Ishikawa (cell line): ENCODE data around the gene PTGES2.

Experiments
- CEBPB ChIP-seq: IDR thresholded peaks from 2 replicates; pipeline ENCODE4 v1.6.1; 2012
- CREB1 ChIP-seq: IDR thresholded peaks from 2 replicates; pipeline ENCODE4 v1.6.1; 2012; ENCODE audit warnings: low read depth
- EGR1 ChIP-seq: IDR thresholded peaks from 2 replicates; pipeline ENCODE4 v1.6.1; 2012
- EP300 ChIP-seq: IDR thresholded peaks from 2 replicates; pipeline ENCODE4 v1.6.1; 2012; ENCODE audit warnings: borderline replicate concordance
- FOXM1 ChIP-seq: IDR thresholded peaks from 2 replicates; pipeline ENCODE4 v1.6.1; 2012; ENCODE audit warnings: low read depth, borderline replicate concordance
- MAX ChIP-seq: IDR thresholded peaks from 2 replicates; pipeline ENCODE4 v1.6.1; 2012
- NFIC ChIP-seq: IDR thresholded peaks from 2 replicates; pipeline ENCODE4 v1.6.1; 2012
- RAD21 ChIP-seq: IDR thresholded peaks from 2 replicates; pipeline ENCODE4 v1.6.1; 2012; ENCODE audit warnings: low read depth
- REST ChIP-seq: IDR thresholded peaks from 2 replicates; pipeline ENCODE4 v1.6.1; 2012; ENCODE audit warnings: low read depth, mild to moderate bottlenecking
- TAF1 ChIP-seq: IDR thresholded peaks from 2 replicates; pipeline ENCODE4 v1.6.1; 2012; ENCODE audit warnings: low read depth, mild to moderate bottlenecking
- TCF12 ChIP-seq: IDR thresholded peaks from 2 replicates; pipeline ENCODE4 v1.6.1; 2012; ENCODE audit warnings: low read depth
- TEAD4 ChIP-seq: IDR thresholded peaks from 2 replicates; pipeline ENCODE4 v1.6.1; 2012
- USF1 ChIP-seq: IDR thresholded peaks from 2 replicates; pipeline ENCODE4 v1.6.1; 2012
- YY1 ChIP-seq: IDR thresholded peaks from 2 replicates; pipeline ENCODE4 v1.6.1; 2012; ENCODE audit warnings: low read depth
- ZBTB7A ChIP-seq: IDR thresholded peaks from 2 replicates; pipeline ENCODE4 v1.6.1; 2012; ENCODE audit warnings: low read depth

PTGES2 gene

GRCh38 chr9:128114326-128115186, 13.0 kb downstream of the PTGES2 start:
- TF ChIP-seq TEAD4: no peak
- TF ChIP-seq EP300: no peak
- TF ChIP-seq ZBTB7A: no peak
- TF ChIP-seq CREB1: no peak
- TF ChIP-seq YY1: no peak
- TF ChIP-seq FOXM1: no peak
- no peak for TF ChIP-seq NFIC
- TF ChIP-seq EGR1: no peak
- no peak for TF ChIP-seq TCF12
- TF ChIP-seq TAF1: no peak
- no peak for TF ChIP-seq REST
- TF ChIP-seq USF1: no peak
- TF ChIP-seq RAD21: no peak
- no peak for TF ChIP-seq MAX
- TF ChIP-seq CEBPB: no peak

- TF ChIP-seq TAF1: no peak
- TF ChIP-seq EP300: no peak
- no peak for TF ChIP-seq CEBPB
- TF ChIP-seq EGR1: no peak
- no peak for TF ChIP-seq YY1
- no peak for TF ChIP-seq TCF12
- no peak for TF ChIP-seq CREB1
- no peak for TF ChIP-seq MAX
- TF ChIP-seq NFIC: no peak
- TF ChIP-seq RAD21: no peak
Measured at GRCh38 chr9:128113526-128114325, 13.8 kb downstream of the PTGES2 start.

- no peak for TF ChIP-seq CREB1
- TF ChIP-seq YY1: no peak
- TF ChIP-seq EGR1: no peak
- no peak for TF ChIP-seq CEBPB
- no peak for TF ChIP-seq MAX
- TF ChIP-seq REST: no peak
- TF ChIP-seq EP300: no peak
- no peak for TF ChIP-seq NFIC
- TF ChIP-seq USF1: no peak
- TF ChIP-seq RAD21: no peak
- no peak for TF ChIP-seq FOXM1
- no peak for TF ChIP-seq TCF12
- no peak for TF ChIP-seq TEAD4
- no peak for TF ChIP-seq TAF1
- TF ChIP-seq ZBTB7A: no peak
Measured at GRCh38 chr9:128109050-128109709, 18.3 kb downstream of the PTGES2 start.

- no peak for TF ChIP-seq EGR1
- TF ChIP-seq EP300: no peak
- TF ChIP-seq TEAD4: no peak
- no peak for TF ChIP-seq FOXM1
Measured at GRCh38 chr9:128108269-128109049, 19.1 kb downstream of the PTGES2 start.
